Measurements from ENCODE around the gene ATXN1.

GRCh38 chr6:16252686-16253299 lies 508.5 kb downstream of the ATXN1 start:
- TF ChIP-seq CTCF (IDR thresholded peaks at IDR 0.05; ENCODE audit: low read depth, low read length) (no peak), EZH2phosphoT487 (IDR thresholded peaks at IDR 0.05; ENCODE audit: low read depth) (no peak)
